Kidney (tissue), 14 donors: Measurements from ENCODE around the gene PRXL2B. TPM values are rescaled to one million over a fixed set of nuclear protein-coding genes. Genes with fewer than 3 reads are reported as not detected.

Source experiments
- DNase-seq, 5 donors: peaks; one replicate each; pipeline ENCODE4 v3.0.0-alpha.2; 2013 to 2020
- FAIRE-seq: peaks from 2 replicates; lab custom pipeline; 2012; peaks lifted over from hg19 to GRCh38; lab: Jason Lieb, UNC
- H3K27ac ChIP-seq, 2 donors: one replicate each; pipeline ENCODE4 v1.7.0; 2013; ENCODE audit warnings: low read depth in 2 of 2, low read length in 2 of 2, inconsistent platforms in 1 of 2
- H3K27me3 ChIP-seq: one replicate; pipeline ENCODE4 v1.7.1; 2013; ENCODE audit warnings: low read length, inconsistent platforms; ENCODE audit not compliant: control insufficient read depth, insufficient read depth
- H3K36me3 ChIP-seq, 3 donors: one replicate each; pipeline versions ENCODE4 v1.7.0 to v1.7.1; 2013; ENCODE audit warnings: low read length in 3 of 3, control low read depth in 1 of 3, inconsistent platforms in 1 of 3; ENCODE audit not compliant: insufficient read depth in 3 of 3, control insufficient read depth in 2 of 3
- H3K4me1 ChIP-seq, 3 donors: one replicate each; pipeline versions ENCODE4 v1.7.0 to v1.7.1; 2013; ENCODE audit warnings: low read length in 3 of 3, inconsistent platforms in 1 of 3, low read depth in 1 of 3; ENCODE audit not compliant: control insufficient read depth in 2 of 3, insufficient read depth in 2 of 3
- H3K4me3 ChIP-seq, 3 donors: one replicate each; pipeline versions ENCODE4 v1.7.0 to v1.8.1; 2013; ENCODE audit warnings: low read length in 3 of 3, control low read depth in 1 of 3, inconsistent platforms in 1 of 3
- H3K9ac ChIP-seq, 3 donors: one replicate each; pipeline versions ENCODE4 v1.7.0 to v1.7.1; 2013; ENCODE audit warnings: low read length in 3 of 3, control low read depth in 1 of 3, inconsistent platforms in 1 of 3
- H3K9me3 ChIP-seq, 3 donors: one replicate each; pipeline versions ENCODE4 v1.7.0 to v1.7.1; 2013; ENCODE audit warnings: low read length in 3 of 3, control low read depth in 1 of 3, inconsistent platforms in 1 of 3; ENCODE audit not compliant: control insufficient read depth in 2 of 3, insufficient read depth in 1 of 3
- CTCF ChIP-seq: IDR thresholded peaks from 3 replicates; pipeline ENCODE4 v1.5.1; 2012; ENCODE audit warnings: mild to moderate bottlenecking, moderate library complexity, borderline replicate concordance; ENCODE audit not compliant: insufficient read depth; ENCODE audit errors: extremely low read depth
- intact Hi-C: fragments of 100-400 bp; cut with DNase I; formaldehyde crosslinking; loops from one replicate; pipeline ENCODE4 v1.11.1; 2022
- polyA plus RNA-seq: library from polyadenylated mRNA; stranded (reverse); fragments of 350-450 nt; fragmentation: Illumina TruSeq; extraction: RNeasy Lipid Tissue Mini Kit (QIAGEN cat#74804); gene quantifications from one replicate; pipeline ENCODE4 v1.2.3, GENCODE V29; 2014; ENCODE audit warnings: low read depth, low replicate concordance; ENCODE audit not compliant: insufficient read depth
- total RNA-seq: library from RNA; stranded (reverse); fragmentation: NEBNext Ultra II Directional; extraction: Animal tissue kit (Norgen Biotek cat#: 25700); gene quantifications from one replicate; pipeline ENCODE4 v1.2.1, GENCODE V29; 2021
- donor health status: control.
- donor health status: control.
- donor health status: control.
- donor health status: control.
- donor health status: control.
- donor health status: DM: yes; HTN: yes; CAD: no.
- donor health status: Normal renal cell carcinoma (clear cell type).

The PRXL2B gene
- total and polyA plus RNA-seq, 2 donors from 2014 or later: 25.6 to 39.5 TPM

GRCh38 chr1:2640626-2641025 lies 54.0 kb downstream of the PRXL2B start:
- peaks cover 0 to 12% (median 0%) of the 10 kb centered on the region in 3 donors for H3K4me1 ChIP-seq
- H3K27me3 ChIP-seq: no peaks in the 10 kb centered on the region
- H3K27ac ChIP-seq: no peak overlapping the region
- H3K4me3 ChIP-seq: no peak overlapping the region
- no peaks in the 10 kb centered on the region for H3K36me3 ChIP-seq
- intact Hi-C loops: no loop called here
- FAIRE-seq (no peak), DNase-seq (no peak)
- peaks cover 0 to 6% (median 0%) of the 10 kb centered on the region in 3 donors for H3K9me3 ChIP-seq
- H3K9ac ChIP-seq: no peak overlapping the region
- TF ChIP-seq CTCF: no peak

Other genes with a start within 250 kb of the PRXL2B start
- 24.7 TPM for gene MORN1, start 195.2 kb upstream of the PRXL2B start, total RNA-seq
- gene MORN1, start 195.2 kb upstream of the PRXL2B start, polyA plus RNA-seq: 9.0 TPM
- gene RER1, start 194.9 kb upstream of the PRXL2B start, total RNA-seq: 162 TPM
- gene RER1, start 194.9 kb upstream of the PRXL2B start, polyA plus RNA-seq: 158 TPM
- gene PEX10, start 174.2 kb upstream of the PRXL2B start, total RNA-seq: 25.6 TPM
- gene PEX10, start 174.2 kb upstream of the PRXL2B start, polyA plus RNA-seq: 26.8 TPM
- 8.7 TPM for gene PLCH2, start 110.5 kb upstream of the PRXL2B start, total RNA-seq
- gene PLCH2, start 110.5 kb upstream of the PRXL2B start, polyA plus RNA-seq: 7.4 TPM
- gene PANK4, start 60.2 kb upstream of the PRXL2B start, total RNA-seq: 33.7 TPM
- gene PANK4, start 60.2 kb upstream of the PRXL2B start, polyA plus RNA-seq: 13.3 TPM
- gene HES5, start 56.5 kb upstream of the PRXL2B start, total RNA-seq: 0.44 TPM
- gene HES5, start 56.5 kb upstream of the PRXL2B start, polyA plus RNA-seq: not detected
- gene TNFRSF14, start 30.4 kb upstream of the PRXL2B start, total RNA-seq: 95.0 TPM
- 99.1 TPM for gene TNFRSF14, start 30.4 kb upstream of the PRXL2B start, polyA plus RNA-seq
- gene MMEL1, start 46.2 kb downstream of the PRXL2B start, total RNA-seq: 4.0 TPM
- gene MMEL1, start 46.2 kb downstream of the PRXL2B start, polyA plus RNA-seq: 8.5 TPM
- gene TTC34, start 214.9 kb downstream of the PRXL2B start, total RNA-seq: 2.4 TPM
- gene TTC34, start 214.9 kb downstream of the PRXL2B start, polyA plus RNA-seq: 0.15 TPM